ENCODE measurements around the gene PRCP. TPM values are rescaled to one million over a fixed set of nuclear protein-coding genes. Genes with fewer than 3 reads are reported as not detected.

PRCP gene
- total RNA-seq (2021) (53.9 to 65.1 TPM (median 63.4 TPM) in 3 replicates), Bru-seq, nascent RNA (percentile 71 among the genes with signal in this experiment)
- long read RNA-seq, experiment 1, full-length matches to known transcripts = 127 of 143 reads
- long read RNA-seq, experiment 1, partial matches to known transcripts = 11 of 143 reads
- long read RNA-seq, experiment 1, other reads (novel, unspliced or antisense) = 5 of 143 reads
- long read RNA-seq, experiment 2, full-length matches to known transcripts = 92 of 126 reads
- long read RNA-seq, experiment 2, partial matches to known transcripts = 23 of 126 reads
- long read RNA-seq, experiment 2, other reads (novel, unspliced or antisense) = 11 of 126 reads
- long read RNA-seq, experiment 3, transcript PRCP-201 (9 exons, 3,090 nt) = major isoform, 110 of 125 reads
- long read RNA-seq, experiment 3, partial matches to known transcripts = 8 of 125 reads
- long read RNA-seq, experiment 3, other reads (novel, unspliced or antisense) = 7 of 125 reads

DNA sequence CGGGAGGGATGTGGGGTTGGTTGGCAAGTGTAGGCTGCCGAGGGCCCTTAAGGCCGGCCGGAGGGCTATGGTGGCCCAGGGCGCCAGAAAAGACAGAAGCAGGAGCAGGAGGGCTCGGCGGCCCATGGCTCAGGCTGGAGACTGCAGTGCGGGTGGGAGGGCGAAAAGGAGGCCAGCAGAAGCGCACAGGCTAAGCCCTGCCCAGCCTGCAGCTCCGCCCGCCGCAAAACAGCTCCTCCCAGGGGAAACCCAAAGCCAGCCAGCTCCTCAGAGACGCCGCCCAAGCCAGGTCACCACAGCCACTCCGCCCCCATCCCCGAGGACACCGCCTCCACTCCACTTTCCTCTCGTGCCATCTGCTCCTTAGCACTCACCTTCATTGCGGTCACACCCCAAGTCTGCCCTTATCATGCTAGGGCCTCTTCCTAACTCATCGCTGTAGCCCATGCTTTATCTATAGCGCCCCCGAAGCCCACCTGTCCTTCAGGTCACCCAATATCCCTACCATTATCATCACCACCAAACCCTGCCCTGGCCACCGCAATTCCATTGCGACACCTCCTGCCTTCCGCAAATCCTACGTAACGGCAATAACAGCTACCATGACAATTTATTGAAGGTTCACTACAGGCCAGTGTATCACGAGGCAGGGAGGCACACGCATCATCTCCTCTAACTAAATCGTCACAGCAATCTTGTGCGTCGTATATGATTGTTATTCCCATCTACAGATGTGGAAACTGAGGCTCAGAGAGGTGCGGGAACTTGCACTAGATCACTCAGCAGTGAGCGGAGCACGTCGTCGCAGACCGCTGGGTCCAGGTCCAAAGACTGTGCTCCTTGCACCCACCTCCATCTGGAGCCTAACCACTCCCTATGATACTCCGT, at the start of gene PRCP:
TSS of gene PRCP (minus strand) at position 154 of the 888 bp plus-strand sequence. CDS start at position 126, 28 bp downstream.
- no peaks in the 10 kb centered on the region; the same call in 1 of the 2 replicates for H3K27me3 Mint-ChIP-seq (ENCODE audit: low read depth)
- peak within 1 kb of the TSS; percentile 100 for H3K27ac Mint-ChIP-seq
- ChIA-PET CTCF (interaction anchor here (0.6 to 3.7 kb wide), 25 partner anchors 15 to 936 kb away, joined by 3 to 85 read pairs (median 4); partner anchors contain the start of genes FAM181B and PCF11), POLR2A (interaction anchor here (0.5 to 3.8 kb wide), 14 partner anchors 10 to 385 kb away, joined by 3 to 46 read pairs (median 6); partner anchors contain the start of genes CCDC90B, FAM181B, PCF11 and RAB30)
- H3K4me1 Mint-ChIP-seq = peaks cover 28% of the 10 kb centered on the region
- H3K36me3 Mint-ChIP-seq = no peaks in the 10 kb centered on the region
- TF ChIP-seq, protein P1, sequence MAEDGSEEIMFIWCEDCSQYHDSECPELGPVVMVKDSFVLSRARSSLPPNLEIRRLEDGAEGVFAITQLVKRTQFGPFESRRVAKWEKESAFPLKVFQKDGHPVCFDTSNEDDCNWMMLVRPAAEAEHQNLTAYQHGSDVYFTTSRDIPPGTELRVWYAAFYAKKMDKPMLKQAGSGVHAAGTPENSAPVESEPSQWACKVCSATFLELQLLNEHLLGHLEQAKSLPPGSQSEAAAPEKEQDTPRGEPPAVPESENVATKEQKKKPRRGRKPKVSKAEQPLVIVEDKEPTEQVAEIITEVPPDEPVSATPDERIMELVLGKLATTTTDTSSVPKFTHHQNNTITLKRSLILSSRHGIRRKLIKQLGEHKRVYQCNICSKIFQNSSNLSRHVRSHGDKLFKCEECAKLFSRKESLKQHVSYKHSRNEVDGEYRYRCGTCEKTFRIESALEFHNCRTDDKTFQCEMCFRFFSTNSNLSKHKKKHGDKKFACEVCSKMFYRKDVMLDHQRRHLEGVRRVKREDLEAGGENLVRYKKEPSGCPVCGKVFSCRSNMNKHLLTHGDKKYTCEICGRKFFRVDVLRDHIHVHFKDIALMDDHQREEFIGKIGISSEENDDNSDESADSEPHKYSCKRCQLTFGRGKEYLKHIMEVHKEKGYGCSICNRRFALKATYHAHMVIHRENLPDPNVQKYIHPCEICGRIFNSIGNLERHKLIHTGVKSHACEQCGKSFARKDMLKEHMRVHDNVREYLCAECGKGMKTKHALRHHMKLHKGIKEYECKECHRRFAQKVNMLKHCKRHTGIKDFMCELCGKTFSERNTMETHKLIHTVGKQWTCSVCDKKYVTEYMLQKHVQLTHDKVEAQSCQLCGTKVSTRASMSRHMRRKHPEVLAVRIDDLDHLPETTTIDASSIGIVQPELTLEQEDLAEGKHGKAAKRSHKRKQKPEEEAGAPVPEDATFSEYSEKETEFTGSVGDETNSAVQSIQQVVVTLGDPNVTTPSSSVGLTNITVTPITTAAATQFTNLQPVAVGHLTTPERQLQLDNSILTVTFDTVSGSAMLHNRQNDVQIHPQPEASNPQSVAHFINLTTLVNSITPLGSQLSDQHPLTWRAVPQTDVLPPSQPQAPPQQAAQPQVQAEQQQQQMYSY (CRISPR knock-in tag; IDR thresholded peaks at IDR 0.05) = peak; percentile 66
- TF ChIP-seq IRF2 (CRISPR knock-in tag; IDR thresholded peaks at IDR 0.05; ENCODE audit: borderline replicate concordance, low read depth) = no peak
- TF ChIP-seq, protein P2, sequence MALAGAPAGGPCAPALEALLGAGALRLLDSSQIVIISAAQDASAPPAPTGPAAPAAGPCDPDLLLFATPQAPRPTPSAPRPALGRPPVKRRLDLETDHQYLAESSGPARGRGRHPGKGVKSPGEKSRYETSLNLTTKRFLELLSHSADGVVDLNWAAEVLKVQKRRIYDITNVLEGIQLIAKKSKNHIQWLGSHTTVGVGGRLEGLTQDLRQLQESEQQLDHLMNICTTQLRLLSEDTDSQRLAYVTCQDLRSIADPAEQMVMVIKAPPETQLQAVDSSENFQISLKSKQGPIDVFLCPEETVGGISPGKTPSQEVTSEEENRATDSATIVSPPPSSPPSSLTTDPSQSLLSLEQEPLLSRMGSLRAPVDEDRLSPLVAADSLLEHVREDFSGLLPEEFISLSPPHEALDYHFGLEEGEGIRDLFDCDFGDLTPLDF (CRISPR knock-in tag; IDR thresholded peaks at IDR 0.05) = 0 out of 2 replicates have a peak, but pooled peaks have one; percentile 37
- peak; percentile 72; the same call in 1 of the 2 replicates for TF ChIP-seq ZNF232 (CRISPR knock-in tag; IDR thresholded peaks at IDR 0.05)
- peak; percentile 51; the same call in 1 of the 2 replicates for TF ChIP-seq GTF2I (CRISPR knock-in tag; conservative IDR thresholded peaks at IDR 0.05)
- TF ChIP-seq SP1 (CRISPR knock-in tag; conservative IDR thresholded peaks at IDR 0.05) = peak; percentile 76
- TF ChIP-seq, protein P3, sequence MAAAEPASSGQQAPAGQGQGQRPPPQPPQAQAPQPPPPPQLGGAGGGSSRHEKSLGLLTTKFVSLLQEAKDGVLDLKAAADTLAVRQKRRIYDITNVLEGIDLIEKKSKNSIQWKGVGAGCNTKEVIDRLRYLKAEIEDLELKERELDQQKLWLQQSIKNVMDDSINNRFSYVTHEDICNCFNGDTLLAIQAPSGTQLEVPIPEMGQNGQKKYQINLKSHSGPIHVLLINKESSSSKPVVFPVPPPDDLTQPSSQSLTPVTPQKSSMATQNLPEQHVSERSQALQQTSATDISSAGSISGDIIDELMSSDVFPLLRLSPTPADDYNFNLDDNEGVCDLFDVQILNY (CRISPR knock-in tag; IDR thresholded peaks at IDR 0.05) = no peak
- 0 out of 2 replicates have a peak, but pooled peaks have one; percentile 47 for TF ChIP-seq NFE2L1 (CRISPR knock-in tag; IDR thresholded peaks at IDR 0.05)
- TF ChIP-seq, protein P4, sequence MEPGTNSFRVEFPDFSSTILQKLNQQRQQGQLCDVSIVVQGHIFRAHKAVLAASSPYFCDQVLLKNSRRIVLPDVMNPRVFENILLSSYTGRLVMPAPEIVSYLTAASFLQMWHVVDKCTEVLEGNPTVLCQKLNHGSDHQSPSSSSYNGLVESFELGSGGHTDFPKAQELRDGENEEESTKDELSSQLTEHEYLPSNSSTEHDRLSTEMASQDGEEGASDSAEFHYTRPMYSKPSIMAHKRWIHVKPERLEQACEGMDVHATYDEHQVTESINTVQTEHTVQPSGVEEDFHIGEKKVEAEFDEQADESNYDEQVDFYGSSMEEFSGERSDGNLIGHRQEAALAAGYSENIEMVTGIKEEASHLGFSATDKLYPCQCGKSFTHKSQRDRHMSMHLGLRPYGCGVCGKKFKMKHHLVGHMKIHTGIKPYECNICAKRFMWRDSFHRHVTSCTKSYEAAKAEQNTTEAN (CRISPR knock-in tag; IDR thresholded peaks at IDR 0.05) = peak; percentile 65
- TF ChIP-seq ETV6 (CRISPR knock-in tag; IDR thresholded peaks at IDR 0.05) = peak; percentile 27; the same call in 1 of the 2 replicates
- peak; percentile 20; the same call in 1 of the 2 replicates for TF ChIP-seq FOXK1 (CRISPR knock-in tag; IDR thresholded peaks at IDR 0.05)
- no peak for TF ChIP-seq TP53 (CRISPR knock-in tag; IDR thresholded peaks at IDR 0.05)
- TF ChIP-seq SMAD4 (CRISPR knock-in tag; IDR thresholded peaks at IDR 0.05) = no peak
- peak; percentile 95 for DNase-seq (ENCODE audit: low spot score)
- H3K9me3 Mint-ChIP-seq = no peaks in the 10 kb centered on the region
- peak; percentile 90 for ATAC-seq
- H3K4me3 Mint-ChIP-seq = peak within 1 kb of the TSS; percentile 100

DNA sequence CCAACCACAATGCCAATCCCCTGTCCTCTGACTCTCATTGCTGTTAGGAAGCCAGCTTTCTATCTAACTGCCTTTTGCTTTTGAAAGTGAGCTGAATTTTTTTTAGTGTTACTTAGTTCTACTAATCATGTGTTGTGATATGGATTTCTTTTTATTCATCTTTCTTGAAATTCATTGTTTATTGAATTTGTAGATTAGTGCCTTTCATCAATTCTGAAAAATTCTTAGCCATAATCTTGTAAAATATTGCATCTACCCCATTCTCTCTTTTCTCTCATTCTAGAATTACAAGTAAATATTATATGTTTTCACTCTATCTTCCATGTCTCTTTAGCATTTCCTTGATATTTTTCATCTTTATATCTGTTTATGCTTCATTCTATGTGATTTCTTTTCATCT, 49.1 kb upstream of the PRCP start:
- CTCF ChIA-PET = no interaction called here
- no peak overlapping the region for H3K27ac Mint-ChIP-seq
- peaks cover 13% of the 10 kb centered on the region for H3K36me3 Mint-ChIP-seq
- POLR2A ChIA-PET = no interaction called here
- DNase-seq (ENCODE audit: low spot score) = no peak
- ATAC-seq = no peak
- peaks cover 3% of the 10 kb centered on the region; the same call in 1 of the 2 replicates for H3K4me1 Mint-ChIP-seq
- peaks cover 10% of the 10 kb centered on the region for H3K27me3 Mint-ChIP-seq (ENCODE audit: low read depth)
- H3K9me3 Mint-ChIP-seq = peaks cover 33% of the 10 kb centered on the region
- TF ChIP-seq, protein P5, sequence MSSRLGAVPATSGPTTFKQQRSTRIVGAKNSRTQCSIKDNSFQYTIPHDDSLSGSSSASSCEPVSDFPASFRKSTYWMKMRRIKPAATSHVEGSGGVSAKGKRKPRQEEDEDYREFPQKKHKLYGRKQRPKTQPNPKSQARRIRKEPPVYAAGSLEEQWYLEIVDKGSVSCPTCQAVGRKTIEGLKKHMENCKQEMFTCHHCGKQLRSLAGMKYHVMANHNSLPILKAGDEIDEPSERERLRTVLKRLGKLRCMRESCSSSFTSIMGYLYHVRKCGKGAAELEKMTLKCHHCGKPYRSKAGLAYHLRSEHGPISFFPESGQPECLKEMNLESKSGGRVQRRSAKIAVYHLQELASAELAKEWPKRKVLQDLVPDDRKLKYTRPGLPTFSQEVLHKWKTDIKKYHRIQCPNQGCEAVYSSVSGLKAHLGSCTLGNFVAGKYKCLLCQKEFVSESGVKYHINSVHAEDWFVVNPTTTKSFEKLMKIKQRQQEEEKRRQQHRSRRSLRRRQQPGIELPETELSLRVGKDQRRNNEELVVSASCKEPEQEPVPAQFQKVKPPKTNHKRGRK (CRISPR knock-in tag; IDR thresholded peaks at IDR 0.05; ENCODE audit: borderline replicate concordance) = no peak
- H3K4me3 Mint-ChIP-seq = no peak overlapping the region
